HG03442 (cell line): ENCODE data around the gene ZIC1.

ENCODE experiments used
- ATAC-seq: cut with Tn5 transposase; IDR thresholded peaks from one replicate; pipeline ENCODE4 v1.9.1; 2021; ENCODE audit warnings: mild to moderate bottlenecking, moderate library complexity; ENCODE audit not compliant: unreplicated experiment

Gene ZIC1

GRCh38 chr3:147409143-147410115 lies at the start of gene ZIC1:
Gene ZIC1 (plus strand): TSS chr3:147409365. CDS start chr3:147410113, 748 bp downstream.
- ATAC-seq, result no peak

DNA sequence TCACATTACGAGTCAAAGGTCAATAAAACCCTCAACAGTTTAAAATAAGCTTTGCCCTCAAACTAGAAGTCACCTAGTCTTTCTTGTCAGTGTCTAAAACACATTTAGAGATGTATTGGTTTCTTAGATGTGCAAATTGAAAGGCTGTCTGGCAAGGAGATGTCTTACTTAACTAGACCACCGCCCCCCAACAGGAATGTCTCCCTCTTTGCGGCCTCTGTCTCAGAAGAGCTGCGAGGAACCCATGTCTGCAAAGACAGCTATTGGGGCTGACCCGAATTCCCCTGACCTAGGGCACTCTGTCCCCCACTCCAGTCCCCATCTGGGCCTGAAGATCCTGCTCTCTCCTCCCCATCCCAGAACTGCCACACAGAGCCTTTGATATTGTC lies 49.1 kb upstream of the ZIC1 start:
- ATAC-seq, result no peak

DNA sequence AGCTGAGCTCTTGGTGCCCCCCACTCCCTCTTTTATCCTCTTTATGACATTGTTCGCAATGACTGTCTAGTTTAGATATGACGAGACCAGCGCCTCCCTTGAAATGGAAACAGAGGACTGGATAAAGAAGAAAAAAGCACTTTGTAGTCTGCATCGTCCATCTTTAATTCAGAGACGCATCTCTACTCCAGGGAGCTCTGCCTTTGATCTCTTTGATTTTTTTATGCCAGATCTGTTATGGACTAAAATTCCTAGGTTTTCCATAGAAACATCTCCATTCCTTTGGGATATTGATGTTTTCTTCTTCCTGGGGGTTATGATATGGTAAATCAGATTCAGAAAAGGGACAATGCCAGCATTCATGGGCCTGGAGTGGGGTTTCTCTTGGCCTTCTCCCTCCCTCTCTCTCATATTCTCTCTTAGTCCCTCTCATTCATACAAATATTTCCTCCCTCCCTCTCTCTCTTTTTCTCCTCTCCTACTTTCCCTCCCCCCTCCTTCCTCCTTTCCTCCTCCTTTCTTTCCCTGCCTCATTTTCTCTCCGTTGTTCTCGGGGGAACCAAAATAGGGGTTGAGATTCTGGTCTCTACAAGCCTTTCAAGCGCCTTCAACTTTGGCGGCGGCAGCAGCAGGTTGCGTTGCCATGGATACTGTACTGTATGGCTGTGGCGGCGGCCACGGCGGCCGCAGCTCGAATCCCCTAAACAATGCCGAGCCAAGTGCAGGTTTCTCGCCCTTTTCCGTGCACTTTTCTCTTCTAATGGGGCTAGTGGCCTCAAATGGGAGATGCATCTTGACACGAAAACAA lies 48.3 kb upstream of the ZIC1 start:
- ATAC-seq, result peak; percentile 65

DNA sequence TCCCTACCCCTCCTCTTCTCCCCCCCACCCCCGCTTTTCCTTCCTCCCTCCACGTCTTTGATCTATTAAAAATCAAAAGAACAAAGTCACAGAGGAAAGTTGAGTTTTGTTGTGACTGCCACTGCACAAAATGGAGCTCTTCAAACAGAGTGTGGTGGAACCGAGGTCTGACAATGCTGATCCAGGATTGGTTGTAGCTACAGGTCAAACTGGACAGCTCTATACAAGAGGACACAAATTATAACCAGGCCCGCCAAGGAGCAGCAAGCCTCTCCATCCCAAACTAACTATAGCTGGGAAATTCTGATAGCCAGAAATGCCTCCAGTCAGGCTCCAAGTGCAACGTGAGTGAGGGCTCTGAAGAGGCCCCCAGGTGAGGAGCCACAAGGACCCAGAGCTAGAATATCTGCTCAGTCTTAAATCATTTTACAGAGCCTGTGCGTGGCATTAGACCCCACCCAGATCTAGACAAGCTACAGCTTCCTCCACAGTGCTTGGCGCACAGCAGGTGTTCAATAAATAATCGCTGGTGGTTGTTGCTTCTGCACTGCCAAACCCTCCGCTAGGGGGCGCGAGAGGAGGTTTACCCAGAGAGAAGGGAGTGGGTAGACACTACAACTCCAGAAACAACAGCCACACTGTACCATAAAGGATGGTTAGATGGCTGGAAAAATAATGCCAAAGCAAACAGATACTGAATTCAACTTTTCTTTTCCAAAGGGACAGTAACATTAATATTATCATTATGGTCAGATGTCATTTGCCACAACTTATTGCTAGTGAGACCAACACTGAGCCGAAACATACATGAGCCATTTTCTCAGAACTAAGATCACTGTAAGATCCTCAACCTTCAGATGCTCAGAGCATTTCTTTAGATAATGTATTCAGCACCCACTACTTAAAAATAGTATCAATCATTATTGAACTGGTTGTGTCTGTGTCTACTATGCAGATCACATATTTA lies 47.4 kb upstream of the ZIC1 start:
- ATAC-seq, result no peak

DNA sequence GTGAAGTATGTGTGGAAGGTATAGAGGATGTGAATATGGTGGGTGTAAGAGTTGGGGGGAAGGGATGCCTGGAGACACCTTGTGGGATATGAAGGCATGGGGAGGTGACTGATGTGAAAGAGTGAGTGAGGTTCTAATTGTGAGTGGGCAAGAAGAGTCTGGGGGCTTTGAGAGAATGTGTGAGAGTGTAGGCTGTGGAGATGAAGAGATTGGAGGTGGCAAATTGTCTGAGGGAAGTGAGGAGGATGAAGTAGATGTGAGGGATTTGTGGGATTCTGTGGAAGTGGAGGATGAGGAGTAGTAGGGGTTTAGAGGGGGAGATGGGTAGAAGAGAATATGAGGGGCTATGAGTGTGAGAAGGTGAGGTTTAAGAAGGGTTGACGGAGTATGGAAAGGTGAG lies 44.4 kb upstream of the ZIC1 start:
- no peak for ATAC-seq

DNA sequence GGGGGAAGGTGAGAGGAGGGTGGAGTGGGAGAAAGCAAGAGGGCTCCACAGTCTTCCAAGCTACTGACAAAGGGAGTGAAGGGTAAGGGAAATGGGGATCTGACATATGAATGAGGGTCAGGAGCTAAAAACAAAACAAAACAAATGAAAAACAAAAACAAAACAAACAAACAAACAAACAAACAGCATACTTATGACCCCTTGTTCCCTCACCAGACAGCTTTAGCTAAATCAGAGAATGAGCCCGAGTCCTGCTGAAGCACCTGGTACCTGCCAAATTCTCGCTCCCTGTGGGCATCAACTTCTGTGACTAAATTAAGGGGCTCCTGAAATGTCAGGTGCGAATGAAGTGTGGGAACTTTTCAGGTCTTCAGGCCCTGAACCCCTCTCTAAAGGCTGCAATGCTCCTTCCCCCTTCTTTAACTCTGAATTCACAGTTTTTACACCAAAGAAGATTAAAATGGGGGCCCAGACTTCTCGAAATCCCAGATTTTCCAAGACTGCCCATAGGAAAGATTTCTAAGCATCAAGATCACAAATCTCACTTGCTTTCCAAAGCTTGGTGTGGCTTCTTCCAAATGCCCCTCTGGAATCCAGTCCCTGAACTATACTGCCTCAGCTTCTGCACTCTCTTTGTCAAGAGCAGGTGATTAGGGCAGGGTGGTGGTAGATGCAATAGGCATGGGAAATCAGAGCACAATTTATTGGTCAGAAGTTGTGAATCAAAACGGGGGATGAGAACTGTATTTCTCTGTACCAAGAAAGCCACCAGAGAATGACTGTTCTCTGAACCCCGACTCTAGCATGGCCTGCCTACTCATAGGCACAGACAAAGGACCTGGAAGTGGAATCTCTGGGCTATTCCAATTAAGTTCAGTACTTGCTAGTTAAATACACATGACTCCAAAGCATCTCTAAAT lies 43.7 kb upstream of the ZIC1 start:
- no peak for ATAC-seq

GRCh38 chr3:147367676-147368075 lies 41.5 kb upstream of the ZIC1 start:
- no peak for ATAC-seq

DNA sequence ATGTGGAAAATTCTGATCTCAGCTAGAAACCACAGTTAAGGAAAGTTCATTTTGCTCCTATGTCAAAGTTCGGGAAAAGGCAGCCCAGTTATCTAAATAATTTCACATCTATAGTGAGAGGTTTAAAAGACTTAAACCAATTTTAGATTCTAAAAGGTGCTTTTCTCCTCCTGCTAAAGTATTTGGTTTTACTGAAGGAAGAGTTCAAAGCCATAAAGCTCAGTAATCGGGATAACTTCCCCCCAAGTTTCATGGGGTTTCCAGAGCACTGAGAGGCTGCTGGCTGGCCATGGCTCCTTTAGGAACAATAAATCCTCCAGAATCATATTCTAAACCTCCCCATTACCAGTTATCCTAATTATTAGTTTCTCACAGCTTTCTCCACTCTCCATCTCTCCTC lies 41.0 kb upstream of the ZIC1 start:
- ATAC-seq, result no peak

GRCh38 chr3:147368561-147369221 lies 40.5 kb upstream of the ZIC1 start:
- ATAC-seq, result no peak

GRCh38 chr3:147369231-147369630 lies 39.9 kb upstream of the ZIC1 start:
- no peak for ATAC-seq

DNA sequence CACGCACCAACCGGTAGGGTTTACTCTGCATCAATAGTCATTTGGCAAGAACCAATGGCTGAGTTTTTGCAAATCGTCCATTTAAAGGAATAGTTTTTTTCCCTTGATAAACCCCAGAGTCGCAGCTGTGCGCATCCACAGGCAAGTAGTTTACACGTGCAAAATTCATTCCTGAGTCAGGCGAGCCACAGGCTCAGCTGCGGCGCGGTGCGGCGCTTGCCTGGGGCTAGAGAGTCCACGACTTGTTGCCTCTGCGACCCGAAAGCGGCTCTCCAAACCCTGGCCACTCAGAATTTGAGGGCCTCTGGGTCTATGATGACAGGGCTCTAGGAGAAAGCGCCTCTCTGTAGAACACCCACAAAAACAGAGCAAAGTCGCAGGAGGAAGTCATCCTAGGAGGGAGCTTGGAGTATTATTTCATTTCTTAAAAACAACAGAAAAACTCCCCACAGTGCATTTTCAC lies 39.5 kb upstream of the ZIC1 start:
- no peak for ATAC-seq

DNA sequence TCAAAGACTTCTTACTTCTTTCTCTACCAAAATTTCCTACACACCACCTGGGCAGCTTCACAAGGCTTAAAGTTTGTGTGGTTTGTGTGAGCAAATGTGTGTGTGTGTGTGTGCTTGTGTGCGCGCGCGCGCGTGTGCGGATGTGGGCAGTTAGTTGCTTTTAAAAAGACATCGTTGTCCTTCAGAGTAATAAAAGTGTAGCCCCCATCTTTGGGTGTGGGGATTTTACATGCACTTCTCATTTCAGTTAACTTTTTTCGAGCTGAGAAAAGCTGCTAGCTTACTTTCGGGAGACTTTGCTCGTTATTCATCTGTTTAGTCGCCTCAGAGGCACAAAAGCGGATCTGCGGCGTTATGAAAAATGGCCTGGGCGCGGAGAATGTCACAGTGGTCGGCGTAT lies 38.8 kb upstream of the ZIC1 start:
- no peak for ATAC-seq

GRCh38 chr3:147371140-147371539 lies 38.0 kb upstream of the ZIC1 start:
- no peak for ATAC-seq

GRCh38 chr3:147371771-147372340 lies 37.3 kb upstream of the ZIC1 start:
- ATAC-seq, result no peak

DNA sequence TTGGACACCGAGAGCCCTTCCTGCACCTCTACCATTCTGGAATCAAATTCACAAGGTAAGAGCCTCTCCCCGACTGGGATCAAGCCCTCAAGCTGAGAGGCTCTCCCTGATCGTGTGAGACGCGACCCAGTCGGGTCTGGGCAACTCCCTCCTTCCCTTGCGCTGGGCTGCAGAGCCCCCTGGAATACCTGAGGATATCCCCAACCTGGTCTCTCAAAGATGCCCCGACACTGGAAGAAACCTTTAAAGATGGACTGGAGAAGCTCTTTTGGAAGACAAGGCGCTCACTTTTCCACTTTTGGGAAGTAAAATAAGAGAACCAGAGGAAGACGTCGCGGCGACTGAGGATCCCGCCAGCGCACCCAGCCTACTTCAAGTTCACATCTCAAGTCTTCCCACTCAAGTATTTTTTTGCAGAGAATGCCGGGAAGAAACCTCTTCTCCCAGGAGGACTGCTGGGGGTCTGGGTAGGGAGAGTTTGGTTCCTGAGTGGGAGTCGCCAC lies 36.6 kb upstream of the ZIC1 start:
- ATAC-seq, result no peak

- no peak for ATAC-seq
Observed at GRCh38 chr3:147373301-147373700, 35.9 kb upstream of the ZIC1 start.

DNA sequence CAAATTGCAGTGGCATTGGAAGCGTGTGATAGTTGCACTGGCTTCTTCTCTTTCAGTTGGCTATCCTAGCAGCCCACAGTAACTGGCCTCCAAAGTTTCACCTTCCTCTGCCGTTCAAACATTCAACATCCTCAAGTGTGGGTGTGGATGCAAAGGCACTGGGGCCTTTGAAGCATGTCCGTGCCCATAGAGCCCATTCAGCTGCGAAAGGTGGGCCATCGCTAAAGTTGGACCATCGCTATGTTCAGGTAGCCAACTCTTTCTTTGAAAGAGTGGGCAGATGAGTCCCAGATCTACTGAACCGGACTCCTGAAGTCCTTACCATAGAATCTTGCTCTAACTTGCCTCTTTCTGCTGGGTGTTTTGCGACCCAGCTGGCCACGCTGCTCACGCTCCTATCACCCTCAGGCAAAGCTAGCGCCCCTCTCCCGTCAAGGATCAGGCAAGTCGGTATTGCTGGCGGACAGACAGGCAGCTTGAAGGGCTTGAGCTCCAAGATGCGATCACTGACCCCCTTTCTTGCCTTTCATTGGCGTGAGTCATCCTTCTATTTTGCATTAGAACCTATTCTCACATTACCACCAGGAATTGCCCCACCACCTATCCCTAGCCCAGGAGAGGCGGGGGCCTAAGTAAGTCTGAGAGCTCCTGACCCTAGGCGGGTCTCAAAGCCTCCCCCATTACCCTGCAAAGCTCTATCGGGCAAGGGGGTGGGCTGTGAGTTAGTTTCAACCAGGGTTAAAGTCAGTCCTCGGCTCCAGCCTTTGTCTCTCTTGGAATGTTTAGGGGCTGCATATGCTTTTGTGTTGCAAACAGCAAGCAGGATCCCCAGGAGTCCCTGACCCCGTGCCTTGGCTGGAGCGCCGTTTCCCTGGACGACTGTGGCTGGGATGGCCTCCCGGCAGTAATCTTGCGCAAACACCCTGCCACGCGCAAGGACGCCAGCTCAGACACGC lies 31.5 kb upstream of the ZIC1 start:
- no peak for ATAC-seq
